Spinal cord (tissue), 10 donors: ENCODE results near the gene AKAP6. TPM values are rescaled to one million over a fixed set of nuclear protein-coding genes. Genes with fewer than 3 reads are reported as not detected.

Experiments
- DNase-seq, 6 donors: peaks; one replicate each; pipeline versions ENCODE4 v3.0.0 to v3.0.0-alpha.2; 2013 to 2015; ENCODE audit warnings: low spot score in 6 of 6, low read depth in 4 of 6
- H3K27ac ChIP-seq: one replicate; pipeline ENCODE4 v1.5.1; 2013; ENCODE audit warnings: low read depth, low read length, control low read depth
- H3K27me3 ChIP-seq: one replicate; pipeline ENCODE4 v1.6.1; 2013; ENCODE audit warnings: low read length; ENCODE audit not compliant: control insufficient read depth, insufficient read depth
- H3K36me3 ChIP-seq: one replicate; pipeline ENCODE4 v1.6.1; 2013; ENCODE audit warnings: low read length; ENCODE audit not compliant: control insufficient read depth, insufficient read depth
- H3K4me1 ChIP-seq: one replicate; pipeline ENCODE4 v1.6.1; 2013; ENCODE audit warnings: low read length; ENCODE audit not compliant: control insufficient read depth, insufficient read depth
- H3K4me3 ChIP-seq: one replicate; pipeline ENCODE4 v1.5.1; 2013; ENCODE audit warnings: low read depth, low read length, control low read depth
- H3K9me3 ChIP-seq: one replicate; pipeline ENCODE4 v1.6.1; 2013; ENCODE audit warnings: low read length; ENCODE audit not compliant: control insufficient read depth, insufficient read depth
- WGBS: methylation state at CpG from one replicate; pipeline ENCODE4 v1.1.5; 2013; ENCODE audit warnings: missing lambda C conversion rate; ENCODE audit not compliant: insufficient coverage; 5-methylcytosine and 5-hydroxymethylcytosine counted together
- long read RNA-seq, 4 donors: transcript quantifications; one replicate each; lab custom pipeline, GENCODE V29; 2026
- polyA plus RNA-seq, 2 donors: library from polyadenylated mRNA; unstranded; fragments of 120-200 nt; gene quantifications; one replicate each; pipeline ENCODE4 v1.2.1, GENCODE V29; 2013; ENCODE audit not compliant: insufficient read length in 2 of 2
- total RNA-seq, 2 donors: library from RNA; depleted of rRNA in 1 of 2; stranded (reverse); fragments of 120-200 nt in 1 of 2; fragments of >200 nt in 1 of 2; gene quantifications; one replicate each; pipeline versions ENCODE4 v1.2.3 to v1.2.4, GENCODE V29; 2013 to 2014
- donor health status: healthy.

AKAP6 gene, protein sequence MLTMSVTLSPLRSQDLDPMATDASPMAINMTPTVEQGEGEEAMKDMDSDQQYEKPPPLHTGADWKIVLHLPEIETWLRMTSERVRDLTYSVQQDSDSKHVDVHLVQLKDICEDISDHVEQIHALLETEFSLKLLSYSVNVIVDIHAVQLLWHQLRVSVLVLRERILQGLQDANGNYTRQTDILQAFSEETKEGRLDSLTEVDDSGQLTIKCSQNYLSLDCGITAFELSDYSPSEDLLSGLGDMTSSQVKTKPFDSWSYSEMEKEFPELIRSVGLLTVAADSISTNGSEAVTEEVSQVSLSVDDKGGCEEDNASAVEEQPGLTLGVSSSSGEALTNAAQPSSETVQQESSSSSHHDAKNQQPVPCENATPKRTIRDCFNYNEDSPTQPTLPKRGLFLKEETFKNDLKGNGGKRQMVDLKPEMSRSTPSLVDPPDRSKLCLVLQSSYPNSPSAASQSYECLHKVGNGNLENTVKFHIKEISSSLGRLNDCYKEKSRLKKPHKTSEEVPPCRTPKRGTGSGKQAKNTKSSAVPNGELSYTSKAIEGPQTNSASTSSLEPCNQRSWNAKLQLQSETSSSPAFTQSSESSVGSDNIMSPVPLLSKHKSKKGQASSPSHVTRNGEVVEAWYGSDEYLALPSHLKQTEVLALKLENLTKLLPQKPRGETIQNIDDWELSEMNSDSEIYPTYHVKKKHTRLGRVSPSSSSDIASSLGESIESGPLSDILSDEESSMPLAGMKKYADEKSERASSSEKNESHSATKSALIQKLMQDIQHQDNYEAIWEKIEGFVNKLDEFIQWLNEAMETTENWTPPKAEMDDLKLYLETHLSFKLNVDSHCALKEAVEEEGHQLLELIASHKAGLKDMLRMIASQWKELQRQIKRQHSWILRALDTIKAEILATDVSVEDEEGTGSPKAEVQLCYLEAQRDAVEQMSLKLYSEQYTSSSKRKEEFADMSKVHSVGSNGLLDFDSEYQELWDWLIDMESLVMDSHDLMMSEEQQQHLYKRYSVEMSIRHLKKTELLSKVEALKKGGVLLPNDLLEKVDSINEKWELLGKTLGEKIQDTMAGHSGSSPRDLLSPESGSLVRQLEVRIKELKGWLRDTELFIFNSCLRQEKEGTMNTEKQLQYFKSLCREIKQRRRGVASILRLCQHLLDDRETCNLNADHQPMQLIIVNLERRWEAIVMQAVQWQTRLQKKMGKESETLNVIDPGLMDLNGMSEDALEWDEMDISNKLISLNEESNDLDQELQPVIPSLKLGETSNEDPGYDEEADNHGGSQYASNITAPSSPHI (N-terminal part only)
- total RNA-seq (100 to 1,000 TPM in 1 of 2 donors, 10 to 100 TPM in 1; 79.8 to 126 TPM), polyA plus RNA-seq (10 to 100 TPM; 42.6 to 77.5 TPM)
- long read RNA-seq, donor 1, full-length matches to known transcripts, result 5 of 37 reads
- long read RNA-seq, donor 1, partial matches to known transcripts, result 32 of 37 reads
- long read RNA-seq, donor 1, other reads (novel, unspliced or antisense), result 0 of 37 reads
- long read RNA-seq, donor 2, full-length matches to known transcripts, result 4 of 14 reads
- long read RNA-seq, donor 2, partial matches to known transcripts, result 10 of 14 reads
- long read RNA-seq, donor 2, other reads (novel, unspliced or antisense), result 0 of 14 reads
- long read RNA-seq, donor 3, full-length matches to known transcripts, result 3 of 21 reads
- long read RNA-seq, donor 3, partial matches to known transcripts, result 18 of 21 reads
- long read RNA-seq, donor 3, other reads (novel, unspliced or antisense), result 0 of 21 reads
- long read RNA-seq, donor 4, partial matches to known transcripts, result 0 of 1 reads
- long read RNA-seq, donor 4, other reads (novel, unspliced or antisense), result 0 of 1 reads

DNA sequence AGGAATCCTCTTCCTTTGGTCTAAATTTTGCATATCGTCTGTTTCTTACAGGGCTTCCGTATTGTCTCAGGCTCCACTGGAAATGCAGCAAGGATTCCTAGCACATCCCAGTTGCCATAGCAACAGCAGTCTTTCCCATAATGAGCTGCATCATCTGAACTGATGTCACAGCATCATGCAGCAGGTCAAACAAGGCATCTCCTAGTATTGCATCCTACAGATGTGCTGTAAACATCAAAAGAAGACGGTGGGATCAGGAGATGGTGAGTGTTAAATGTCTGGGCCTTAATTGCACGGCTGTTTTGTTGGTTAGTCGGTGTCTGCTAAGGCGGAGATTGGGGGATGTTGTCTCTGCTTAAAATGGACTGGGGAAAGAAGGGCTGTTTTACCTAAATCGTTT lies at the start of gene AKAP6:
Gene AKAP6, plus strand, starts transcription at position 153 of the 400 bp plus-strand sequence. CDS start 104,196 bp downstream, outside the sequence.
- H3K9me3 ChIP-seq, result no peaks in the 10 kb centered on the region
- H3K27me3 ChIP-seq, result no peaks in the 10 kb centered on the region
- 9% methylated on average over 4 of the region's 7 CpGs for WGBS
- peak within 1 kb of the TSS; percentile 86 for H3K27ac ChIP-seq
- DNase-seq, result peak; percentile 78 to 99 (median 90)
- no peaks in the 10 kb centered on the region for H3K4me1 ChIP-seq
- peak within 1 kb of the TSS; percentile 51 for H3K4me3 ChIP-seq
- no peaks in the 10 kb centered on the region for H3K36me3 ChIP-seq

DNA sequence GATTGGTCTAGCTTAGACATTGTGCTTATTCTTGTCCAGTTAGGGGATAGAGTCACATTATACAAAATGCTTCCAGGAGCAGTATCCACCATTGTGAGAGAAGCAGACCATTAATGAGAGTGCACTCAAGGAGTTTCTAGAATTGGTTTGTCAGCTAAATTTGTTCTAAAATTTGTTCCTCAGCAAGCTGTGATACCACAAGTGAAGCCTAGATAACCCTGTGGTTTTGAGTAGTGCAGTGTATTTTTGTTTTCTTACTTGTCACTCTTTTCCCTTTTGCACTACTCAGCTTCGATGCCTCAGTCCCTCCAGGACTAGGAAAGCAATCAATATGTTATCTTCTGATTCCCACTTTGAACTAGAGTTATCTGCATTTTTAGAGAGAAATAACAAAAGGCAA lies 42.5 kb upstream of the AKAP6 start:
- H3K9me3 ChIP-seq, result no peaks in the 10 kb centered on the region
- no peak overlapping the region for H3K4me3 ChIP-seq
- no peak for DNase-seq
- no peak overlapping the region for H3K27ac ChIP-seq
- H3K4me1 ChIP-seq, result no peaks in the 10 kb centered on the region
- H3K36me3 ChIP-seq, result no peaks in the 10 kb centered on the region
- H3K27me3 ChIP-seq, result no peaks in the 10 kb centered on the region
- WGBS, result no CpG with 5 or more reads among the region's 1 CpG

DNA sequence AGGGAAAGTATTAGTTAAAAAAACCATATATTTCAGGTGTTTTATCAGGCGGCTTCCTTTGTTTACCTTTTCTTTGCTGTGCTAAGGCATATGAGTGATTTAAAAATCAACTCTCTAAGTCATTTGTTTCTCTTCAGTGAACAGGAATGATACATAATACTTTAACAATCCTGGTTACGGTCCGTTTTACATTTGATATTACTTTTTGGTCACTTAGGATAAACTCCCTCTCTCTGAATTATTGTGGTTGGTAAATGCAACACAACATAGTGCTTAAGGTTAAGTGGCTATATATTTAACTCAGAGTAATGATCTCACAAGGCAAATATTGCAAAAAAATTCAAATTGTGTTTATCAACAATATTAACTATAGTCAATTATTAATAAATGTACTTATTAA lies 32.7 kb upstream of the AKAP6 start:
- no peak overlapping the region for H3K4me3 ChIP-seq
- H3K4me1 ChIP-seq, result no peaks in the 10 kb centered on the region
- no peaks in the 10 kb centered on the region for H3K9me3 ChIP-seq
- no peaks in the 10 kb centered on the region for H3K27me3 ChIP-seq
- no peak for DNase-seq
- H3K27ac ChIP-seq, result no peak overlapping the region
- no CpG with 5 or more reads among the region's 3 CpGs for WGBS
- no peaks in the 10 kb centered on the region for H3K36me3 ChIP-seq

DNA sequence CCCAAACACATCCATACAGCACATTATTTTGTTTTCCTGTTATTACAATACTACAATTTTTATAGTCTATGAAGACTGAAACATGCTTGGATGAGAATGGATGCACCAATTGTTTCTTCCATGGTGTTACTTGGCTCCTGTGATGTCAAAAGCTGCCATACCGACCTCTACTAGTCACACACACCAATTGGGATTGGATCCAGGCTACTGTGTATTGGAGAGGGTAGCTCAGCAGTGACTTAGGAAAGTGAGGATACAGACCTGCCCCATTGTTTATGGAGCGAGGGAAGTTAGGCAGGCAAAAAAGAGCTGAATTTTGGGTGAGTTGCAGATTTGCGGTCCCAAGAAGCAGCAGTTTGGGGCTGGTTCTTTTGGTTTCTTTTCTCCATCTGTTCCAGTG lies 30.8 kb upstream of the AKAP6 start:
- Histone ChIP-seq H3K27ac (no peak overlapping the region), H3K27me3 (no peaks in the 10 kb centered on the region), H3K9me3 (no peaks in the 10 kb centered on the region), H3K4me1 (no peaks in the 10 kb centered on the region), H3K4me3 (no peak overlapping the region), H3K36me3 (no peaks in the 10 kb centered on the region)
- 71% methylated on average over 1 of the region's 3 CpGs for WGBS
- DNase-seq, result no peak

DNA sequence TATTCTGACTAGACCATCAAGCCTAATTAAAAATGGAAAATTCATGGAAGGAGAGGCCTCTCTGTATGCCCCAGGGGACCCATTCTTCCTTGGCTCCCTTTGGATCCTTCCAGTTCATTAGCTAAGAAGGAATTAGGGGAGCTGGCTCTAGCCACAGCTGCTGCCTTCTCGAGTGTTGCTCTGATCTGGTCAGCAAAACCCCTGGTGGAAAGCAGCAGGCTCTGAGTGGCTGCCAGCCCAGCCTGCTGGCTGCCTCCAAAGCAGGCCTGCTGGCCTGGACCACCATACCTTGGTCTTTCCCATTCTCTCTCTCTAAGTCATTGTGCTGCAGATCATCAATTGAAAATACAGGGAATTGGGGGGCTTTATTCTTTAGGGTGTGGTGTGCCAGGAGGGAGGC lies 29.0 kb upstream of the AKAP6 start:
- H3K36me3 ChIP-seq, result no peaks in the 10 kb centered on the region
- peak in 2 of 6 donors; percentile 21 to 48 for DNase-seq
- H3K4me1 ChIP-seq, result no peaks in the 10 kb centered on the region
- no peak overlapping the region for H3K4me3 ChIP-seq
- no peaks in the 10 kb centered on the region for H3K9me3 ChIP-seq
- H3K27me3 ChIP-seq, result no peaks in the 10 kb centered on the region
- no peak overlapping the region for H3K27ac ChIP-seq
- WGBS, result 9% methylated on average over 1 of the region's 1 CpG

DNA sequence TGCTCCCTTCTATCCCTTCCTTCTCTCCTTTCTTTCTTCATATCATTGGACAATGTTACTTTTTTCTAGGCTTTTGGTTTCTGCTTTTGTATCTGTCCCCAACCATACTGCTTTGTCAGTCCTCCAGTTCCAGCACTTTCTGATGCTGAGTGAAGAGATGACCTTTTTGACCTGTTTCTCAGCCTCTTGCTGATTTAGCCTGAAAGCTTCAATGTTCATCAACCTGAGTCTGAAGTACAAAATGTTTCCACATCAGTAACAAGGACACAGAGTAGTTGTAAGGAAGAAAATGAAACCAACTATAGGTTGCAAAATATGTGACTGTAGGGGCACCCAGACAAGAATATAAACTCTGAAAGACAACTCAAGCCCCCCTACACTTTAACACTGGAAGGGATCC lies 25.2 kb upstream of the AKAP6 start:
- Histone ChIP-seq H3K27me3 (no peaks in the 10 kb centered on the region), H3K9me3 (no peaks in the 10 kb centered on the region), H3K4me1 (no peaks in the 10 kb centered on the region), H3K27ac (no peak overlapping the region), H3K36me3 (no peaks in the 10 kb centered on the region), H3K4me3 (no peak overlapping the region)
- no peak for DNase-seq

DNA sequence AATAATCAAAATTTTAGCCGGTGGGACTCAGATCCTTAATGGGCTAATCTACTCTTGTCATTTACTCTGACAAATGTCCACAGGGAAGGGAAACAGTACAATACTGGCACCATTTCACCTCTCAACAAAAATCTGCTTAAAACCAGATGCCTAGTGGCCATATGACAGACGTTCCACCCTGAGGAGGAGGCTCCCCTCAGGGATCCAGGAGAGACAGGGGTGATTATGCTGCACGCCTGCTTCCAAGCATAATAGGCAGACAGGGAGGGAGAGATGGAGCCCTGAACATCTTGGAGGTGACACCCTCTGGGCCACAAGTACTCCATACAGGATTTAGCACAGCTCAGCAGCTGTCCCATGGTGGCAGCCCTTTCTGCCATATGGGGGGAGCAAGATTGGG lies 24.8 kb upstream of the AKAP6 start:
- Histone ChIP-seq H3K4me1 (no peaks in the 10 kb centered on the region), H3K27ac (no peak overlapping the region), H3K36me3 (no peaks in the 10 kb centered on the region), H3K9me3 (no peaks in the 10 kb centered on the region), H3K4me3 (no peak overlapping the region), H3K27me3 (no peaks in the 10 kb centered on the region)
- 80% methylated on average over 1 of the region's 3 CpGs for WGBS
- peak in 1 of 6 donors; percentile 42 for DNase-seq

DNA sequence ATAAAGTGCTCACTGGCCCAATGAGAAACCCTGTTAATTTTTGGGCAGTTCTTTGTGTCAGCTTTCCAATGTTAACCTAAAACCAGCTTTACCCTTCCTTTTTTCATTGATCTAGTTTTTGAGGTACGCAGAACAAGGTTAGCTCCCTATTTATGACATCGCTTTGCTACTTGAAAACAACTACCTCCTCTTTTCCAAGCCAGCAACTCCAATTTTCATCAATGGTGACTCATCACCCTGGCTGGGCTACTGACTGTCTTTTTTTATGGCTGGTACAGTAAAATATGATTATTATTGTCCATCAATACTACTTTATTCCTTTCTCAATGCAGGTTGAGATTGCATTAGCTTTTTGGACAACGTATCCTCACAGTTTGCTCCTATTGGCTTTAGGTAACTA lies 22.5 kb upstream of the AKAP6 start:
- no peaks in the 10 kb centered on the region for H3K36me3 ChIP-seq
- DNase-seq, result no peak
- H3K4me3 ChIP-seq, result no peak overlapping the region
- no peaks in the 10 kb centered on the region for H3K4me1 ChIP-seq
- H3K9me3 ChIP-seq, result no peaks in the 10 kb centered on the region
- H3K27ac ChIP-seq, result no peak overlapping the region
- 100% methylated on average over 2 of the region's 3 CpGs for WGBS
- no peaks in the 10 kb centered on the region for H3K27me3 ChIP-seq
